Measurements from ENCODE around the gene SHISA5. TPM values are rescaled to one million over a fixed set of nuclear protein-coding genes. Genes with fewer than 3 reads are reported as not detected.
"Not testable (repeated sequence)": the region's sequence is repeated elsewhere in the genome, so short reads cannot be mapped to it uniquely, and the experiment has no call there.

The SHISA5 gene, protein sequence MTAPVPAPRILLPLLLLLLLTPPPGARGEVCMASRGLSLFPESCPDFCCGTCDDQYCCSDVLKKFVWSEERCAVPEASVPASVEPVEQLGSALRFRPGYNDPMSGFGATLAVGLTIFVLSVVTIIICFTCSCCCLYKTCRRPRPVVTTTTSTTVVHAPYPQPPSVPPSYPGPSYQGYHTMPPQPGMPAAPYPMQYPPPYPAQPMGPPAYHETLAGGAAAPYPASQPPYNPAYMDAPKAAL
- polyA plus RNA-seq = 100 to 1,000 TPM in 2 of 4 donors, 10 to 100 TPM in 2; 68.2 to 220 (median 106) TPM
- long read RNA-seq, donor 1 = 0 reads
- long read RNA-seq, donor 2, transcript SHISA5-216 (3 exons, 1,908 nt) = minor isoform, 12 of 43 reads
- long read RNA-seq, donor 2, transcript SHISA5-212 (4 exons, 1,739 nt) = minor isoform, 5 of 43 reads
- long read RNA-seq, donor 2, transcript SHISA5-206 (4 exons, 1,839 nt) = major isoform, 22 of 43 reads
- long read RNA-seq, donor 2, partial matches to known transcripts = 0 of 43 reads
- long read RNA-seq, donor 2, other reads (novel, unspliced or antisense) = 0 of 43 reads
- long read RNA-seq, donor 3, transcript SHISA5-212 (4 exons, 1,739 nt) = minor isoform, 6 of 104 reads
- long read RNA-seq, donor 3, transcript SHISA5-206 (4 exons, 1,839 nt) = major isoform, 32 of 104 reads
- long read RNA-seq, donor 3, transcript SHISA5-216 (3 exons, 1,908 nt) = minor isoform, 26 of 104 reads
- long read RNA-seq, donor 3, transcript SHISA5-201 (6 exons, 2,369 nt) = minor isoform, 9 of 104 reads
- long read RNA-seq, donor 3, partial matches to known transcripts = 31 of 104 reads
- long read RNA-seq, donor 3, other reads (novel, unspliced or antisense) = 0 of 104 reads
- long read RNA-seq, donor 4, partial matches to known transcripts = 0 of 4 reads
- long read RNA-seq, donor 4, other reads (novel, unspliced or antisense) = 0 of 4 reads
- long read RNA-seq, donor 5, transcript SHISA5-216 (3 exons, 1,908 nt) = minor isoform, 6 of 18 reads
- long read RNA-seq, donor 5, transcript SHISA5-206 (4 exons, 1,839 nt) = major isoform, 10 of 18 reads
- long read RNA-seq, donor 5, partial matches to known transcripts = 0 of 18 reads
- long read RNA-seq, donor 5, other reads (novel, unspliced or antisense) = 0 of 18 reads
- long read RNA-seq, donor 6, transcript SHISA5-212 (4 exons, 1,739 nt) = minor isoform, 9 of 116 reads
- long read RNA-seq, donor 6, transcript SHISA5-206 (4 exons, 1,839 nt) = major isoform, 45 of 116 reads
- long read RNA-seq, donor 6, transcript SHISA5-201 (6 exons, 2,369 nt) = minor isoform, 9 of 116 reads
- long read RNA-seq, donor 6, transcript SHISA5-216 (3 exons, 1,908 nt) = minor isoform, 34 of 116 reads
- long read RNA-seq, donor 6, partial matches to known transcripts = 18 of 116 reads
- long read RNA-seq, donor 6, other reads (novel, unspliced or antisense) = 0 of 116 reads
- long read RNA-seq, donor 7 = 0 reads
- long read RNA-seq, donor 8, transcript SHISA5-206 (4 exons, 1,839 nt) = major isoform, 5 of 7 reads
- long read RNA-seq, donor 8, partial matches to known transcripts = 0 of 7 reads
- long read RNA-seq, donor 8, other reads (novel, unspliced or antisense) = 0 of 7 reads
- long read RNA-seq, donor 9, transcript SHISA5-216 (3 exons, 1,908 nt) = minor isoform, 11 of 55 reads
- long read RNA-seq, donor 9, transcript SHISA5-206 (4 exons, 1,839 nt) = major isoform, 18 of 55 reads
- long read RNA-seq, donor 9, partial matches to known transcripts = 19 of 55 reads
- long read RNA-seq, donor 9, other reads (novel, unspliced or antisense) = 0 of 55 reads
- long read RNA-seq, donor 10, transcript SHISA5-206 (4 exons, 1,839 nt) = major isoform, 41 of 110 reads
- long read RNA-seq, donor 10, transcript SHISA5-201 (6 exons, 2,369 nt) = minor isoform, 8 of 110 reads
- long read RNA-seq, donor 10, transcript SHISA5-216 (3 exons, 1,908 nt) = minor isoform, 34 of 110 reads
- long read RNA-seq, donor 10, partial matches to known transcripts = 19 of 110 reads
- long read RNA-seq, donor 10, other reads (novel, unspliced or antisense) = 0 of 110 reads

DNA sequence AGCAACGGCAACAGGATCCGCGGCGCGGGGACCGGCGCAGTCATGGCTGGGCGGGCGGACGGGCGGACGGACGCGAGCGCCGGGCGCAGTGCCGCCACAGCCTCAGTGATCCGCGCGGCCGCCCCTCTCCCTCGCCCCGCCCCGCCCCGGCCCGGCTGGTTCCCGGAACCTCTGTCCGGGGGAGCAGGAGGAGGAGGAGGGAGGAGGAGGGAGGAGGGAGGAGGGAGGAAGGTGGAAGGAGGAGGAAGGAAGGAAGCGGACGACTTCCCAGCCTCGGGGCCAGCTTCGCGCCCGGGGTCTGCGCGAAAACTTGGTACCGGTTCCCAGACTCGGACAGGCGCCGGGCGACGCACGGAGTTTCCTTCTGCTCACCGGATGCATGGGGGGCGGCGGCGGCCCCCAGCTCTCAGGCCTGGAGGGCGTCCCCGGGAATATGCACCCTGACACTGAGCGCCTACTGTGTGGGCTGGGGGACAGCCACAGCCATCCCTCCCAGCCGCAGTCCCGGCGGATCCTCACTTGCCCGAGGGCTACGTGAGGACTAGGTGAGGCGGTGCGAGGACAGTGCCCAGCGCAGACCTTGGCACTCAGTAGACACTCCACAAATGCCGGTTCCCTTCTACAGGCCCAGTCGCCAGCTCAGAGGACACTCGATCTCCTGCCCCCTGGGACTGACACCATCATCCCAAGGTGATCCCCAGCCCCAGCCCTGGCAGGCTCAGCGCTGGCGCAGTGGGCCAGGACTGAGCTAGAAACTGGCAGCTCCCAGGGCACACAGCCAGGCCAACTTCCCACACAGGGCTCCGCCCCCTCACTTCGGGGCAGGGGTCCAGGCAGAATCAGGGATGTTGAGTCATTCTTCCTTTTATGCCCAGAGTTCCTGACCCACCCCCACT lies at the start of gene SHISA5:
Gene SHISA5, minus strand, starts transcription at position 124 of the 896 bp plus-strand sequence. Its CDS starts 80 bp downstream, at position 44.
- Histone ChIP-seq H3K4me3 (ENCODE audit: low read depth in 1 of 3, low read length in 3 of 3) (peak within 1 kb of the TSS; percentile 64 to 74 (median 66)), H3K9me3 (ENCODE audit: control insufficient read depth in 2 of 2, insufficient read depth in 1 of 2, low read depth in 1 of 2, low read length in 1 of 2) (no peaks in the 10 kb centered on the region), H3K36me3 (ENCODE audit: control insufficient read depth in 3 of 3, insufficient read depth in 2 of 3, low read depth in 1 of 3, low read length in 3 of 3) (peaks cover 0 to 14% (median 0%) of the 10 kb centered on the region in 3 donors), H3K27ac (ENCODE audit: low read depth in 1 of 3, low read length in 2 of 3) (peak within 1 kb of the TSS; percentile 49 to 93 (median 63)), H3K27me3 (ENCODE audit: control insufficient read depth in 3 of 3, insufficient read depth in 3 of 3, low read length in 3 of 3) (no peaks in the 10 kb centered on the region), H3K4me1 (ENCODE audit: control insufficient read depth in 3 of 3, insufficient read depth in 2 of 3, low read depth in 1 of 3, low read length in 2 of 3) (peaks cover 3 to 24% (median 6%) of the 10 kb centered on the region in 3 donors)
- peak; percentile 55 to 77 for DNase-seq
- 2 to 8% (median 3%) methylated on average over 37 to 66 of the region's 66 CpGs for WGBS, 3 donors
- FAIRE-seq = no peak

DNA sequence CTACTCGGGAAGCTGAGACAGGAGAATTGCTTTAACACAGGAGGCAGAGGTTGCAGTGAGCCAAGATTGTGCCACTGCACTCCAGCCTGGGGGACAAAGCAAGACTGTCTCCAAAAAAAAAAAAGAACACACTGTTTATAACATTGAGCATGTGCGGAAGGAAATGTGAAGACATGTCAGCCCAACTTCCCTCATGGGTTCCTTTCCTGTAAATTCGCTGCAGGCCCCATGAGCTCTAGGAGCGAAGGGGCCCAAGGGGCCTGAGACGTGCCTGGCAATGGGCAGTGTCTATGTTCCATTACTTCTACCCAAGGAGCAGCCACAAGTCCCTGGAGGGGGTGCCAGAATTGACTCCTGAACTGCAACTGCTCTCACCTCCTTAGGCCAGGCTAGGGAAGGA lies 49.4 kb upstream of the SHISA5 start:
- FAIRE-seq = no peak
- Histone ChIP-seq H3K9me3 (ENCODE audit: control insufficient read depth in 2 of 2, insufficient read depth in 1 of 2, low read depth in 1 of 2, low read length in 1 of 2) (no peaks in the 10 kb centered on the region), H3K27ac (ENCODE audit: low read depth in 1 of 3, low read length in 2 of 3) (peak overlapping the region; percentile 42 to 75 (median 62)), H3K27me3 (ENCODE audit: control insufficient read depth in 3 of 3, insufficient read depth in 3 of 3, low read length in 3 of 3) (no peaks in the 10 kb centered on the region), H3K36me3 (ENCODE audit: control insufficient read depth in 3 of 3, insufficient read depth in 2 of 3, low read depth in 1 of 3, low read length in 3 of 3) (peaks cover 0 to 30% (median 0%) of the 10 kb centered on the region in 3 donors), H3K4me1 (ENCODE audit: control insufficient read depth in 3 of 3, insufficient read depth in 2 of 3, low read depth in 1 of 3, low read length in 2 of 3) (peaks cover 0 to 51% (median 2%) of the 10 kb centered on the region in 3 donors), H3K4me3 (ENCODE audit: low read depth in 1 of 3, low read length in 3 of 3) (no peak overlapping the region)
- WGBS, 3 donors = 64 to 78% (median 74%) methylated on average over 5 of the region's 5 CpGs
- DNase-seq = no peak

DNA sequence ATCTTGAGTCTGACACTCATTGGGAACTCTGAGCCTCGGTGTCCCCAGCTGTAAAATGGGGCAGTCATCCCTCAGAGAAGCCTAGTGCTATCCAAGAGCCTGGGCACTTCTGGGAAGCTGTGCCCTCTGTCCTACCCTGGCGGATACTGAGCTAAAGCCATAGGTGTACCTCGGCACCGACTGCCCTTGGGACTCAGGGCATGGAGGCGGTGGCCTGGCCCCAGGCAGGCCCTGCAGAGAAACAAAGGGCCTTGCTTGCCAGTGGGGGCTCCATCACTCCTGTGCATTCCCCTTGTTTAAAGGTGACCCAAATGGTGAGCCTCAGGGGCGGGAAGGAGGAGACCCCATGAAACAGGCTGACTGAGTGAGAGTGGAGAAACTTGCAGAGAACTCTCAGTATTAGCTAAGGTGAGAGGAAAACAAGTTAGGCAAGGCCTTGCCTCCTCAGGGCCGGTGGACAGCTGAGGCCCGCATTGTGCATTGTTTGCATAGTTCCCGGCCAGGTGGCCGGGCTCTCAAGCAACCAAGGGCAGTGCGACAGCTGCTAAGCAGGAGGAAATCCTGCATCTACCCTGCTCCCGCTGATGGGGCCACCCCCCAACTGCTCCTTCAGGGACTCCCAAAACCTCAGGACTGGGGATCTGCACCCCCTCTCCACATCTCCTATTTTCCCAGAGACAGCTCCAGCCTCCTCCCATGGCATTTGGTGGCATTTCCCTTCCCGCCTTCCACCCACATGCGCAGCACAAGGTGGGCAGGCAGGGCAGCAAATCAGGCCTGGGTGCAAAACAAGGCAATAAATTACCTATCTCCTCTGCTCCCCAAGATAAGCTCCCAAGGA lies 48.4 kb upstream of the SHISA5 start:
- peak in 1 of 2 donors; percentile 69 for DNase-seq
- Histone ChIP-seq H3K27ac (ENCODE audit: low read depth in 1 of 3, low read length in 2 of 3) (peak overlapping the region; percentile 2 to 75 (median 17)), H3K27me3 (ENCODE audit: control insufficient read depth in 3 of 3, insufficient read depth in 3 of 3, low read length in 3 of 3) (no peaks in the 10 kb centered on the region), H3K9me3 (ENCODE audit: control insufficient read depth in 2 of 2, insufficient read depth in 1 of 2, low read depth in 1 of 2, low read length in 1 of 2) (no peaks in the 10 kb centered on the region), H3K4me3 (ENCODE audit: low read depth in 1 of 3, low read length in 3 of 3) (no peak overlapping the region), H3K4me1 (ENCODE audit: control insufficient read depth in 3 of 3, insufficient read depth in 2 of 3, low read depth in 1 of 3, low read length in 2 of 3) (peaks cover 0 to 48% (median 2%) of the 10 kb centered on the region in 3 donors), H3K36me3 (ENCODE audit: control insufficient read depth in 3 of 3, insufficient read depth in 2 of 3, low read depth in 1 of 3, low read length in 3 of 3) (peaks cover 0 to 40% (median 0%) of the 10 kb centered on the region in 3 donors)
- 31 to 64% (median 50%) methylated on average over 14 of the region's 14 CpGs for WGBS, 3 donors
- no peak for FAIRE-seq

DNA sequence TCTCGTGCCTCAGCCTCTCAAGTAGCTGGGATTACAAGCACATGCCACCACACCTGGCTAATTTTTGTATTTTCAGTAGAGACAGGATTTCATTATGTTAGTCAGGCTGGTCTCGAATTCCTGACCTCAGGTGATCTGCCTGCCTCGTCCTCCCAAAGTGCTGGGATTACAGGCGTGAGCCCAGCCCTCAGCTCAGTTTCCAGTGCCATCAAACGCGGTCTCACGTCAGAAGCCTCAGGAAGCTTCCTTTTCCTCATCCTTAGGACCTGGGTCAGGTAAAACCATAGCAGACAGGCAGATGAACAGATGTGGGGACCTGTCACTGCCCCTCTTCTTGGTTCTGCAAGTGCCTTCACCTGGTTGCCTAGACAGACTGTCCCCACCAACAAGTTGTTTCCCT lies 47.7 kb upstream of the SHISA5 start:
- not testable (repeated sequence) for FAIRE-seq; DNase-seq; H3K27me3 ChIP-seq (ENCODE audit: control insufficient read depth in 3 of 3, insufficient read depth in 3 of 3, low read length in 3 of 3); H3K4me3 ChIP-seq (ENCODE audit: low read depth in 1 of 3, low read length in 3 of 3); H3K9me3 ChIP-seq (ENCODE audit: control insufficient read depth in 2 of 2, insufficient read depth in 1 of 2, low read depth in 1 of 2, low read length in 1 of 2)
- Histone ChIP-seq H3K4me1 (ENCODE audit: control insufficient read depth in 3 of 3, insufficient read depth in 2 of 3, low read depth in 1 of 3, low read length in 2 of 3) (peaks cover 0 to 45% (median 2%) of the 10 kb centered on the region in 3 donors), H3K36me3 (ENCODE audit: control insufficient read depth in 3 of 3, insufficient read depth in 2 of 3, low read depth in 1 of 3, low read length in 3 of 3) (peaks cover 0 to 42% (median 3%) of the 10 kb centered on the region in 3 donors), H3K27ac (ENCODE audit: low read depth in 1 of 3, low read length in 2 of 3) (peak overlapping the region in 2 of 3 donors; percentile 0 to 75)
- WGBS, 3 donors = 71 to 88% (median 78%) methylated on average over 7 of the region's 7 CpGs

DNA sequence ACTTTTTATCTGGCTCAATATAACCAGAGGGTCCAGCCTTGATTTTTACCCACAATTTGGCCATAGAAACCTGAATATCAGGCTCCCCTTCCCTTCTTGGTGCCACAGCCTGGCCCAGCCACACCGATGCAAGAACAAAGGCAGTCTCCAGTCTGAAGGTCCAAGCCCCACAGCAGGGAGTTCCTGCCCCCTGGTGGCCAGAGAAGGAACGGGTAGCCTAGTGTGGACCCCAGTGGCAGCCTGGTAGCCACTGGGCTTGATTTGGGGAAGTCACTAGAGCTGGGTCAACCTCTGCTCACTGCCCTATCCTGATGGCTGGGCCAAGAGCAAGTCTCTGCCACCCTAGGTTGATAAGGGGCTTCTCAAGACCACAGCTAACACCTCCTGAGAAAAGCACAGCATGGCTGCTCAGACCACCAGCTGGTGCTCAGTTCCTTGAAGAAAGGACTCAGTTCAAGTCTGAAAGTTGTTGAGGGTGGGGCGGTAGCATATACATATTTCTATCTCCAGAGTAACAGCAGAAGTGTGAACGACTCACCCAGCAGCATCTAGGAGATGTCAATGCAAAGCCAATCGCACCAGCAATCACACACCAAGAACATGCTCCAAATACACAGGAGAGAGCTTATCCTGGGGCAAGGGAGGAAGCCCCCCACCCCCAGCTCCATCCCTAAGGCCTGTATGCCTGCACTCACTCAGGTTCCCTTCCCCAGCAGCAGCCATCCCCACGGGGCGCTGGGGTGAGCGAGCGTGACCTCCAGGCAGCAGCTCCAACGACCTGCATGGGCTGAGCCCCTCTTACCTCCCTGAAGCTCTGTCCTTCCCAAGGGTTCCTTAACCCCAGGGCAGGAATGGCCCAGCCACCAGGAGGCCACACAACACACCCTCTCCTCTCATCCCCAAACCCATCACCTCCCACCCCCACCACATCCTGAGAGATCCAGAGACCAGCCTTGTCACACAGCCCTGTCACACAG lies 45.0 kb upstream of the SHISA5 start:
- peaks cover 0 to 49% (median 6%) of the 10 kb centered on the region in 3 donors for H3K36me3 ChIP-seq (ENCODE audit: control insufficient read depth in 3 of 3, insufficient read depth in 2 of 3, low read depth in 1 of 3, low read length in 3 of 3)
- H3K9me3 ChIP-seq (ENCODE audit: control insufficient read depth in 2 of 2, insufficient read depth in 1 of 2, low read depth in 1 of 2, low read length in 1 of 2) = no peaks in the 10 kb centered on the region
- no peak overlapping the region for H3K27ac ChIP-seq (ENCODE audit: low read depth in 1 of 3, low read length in 2 of 3)
- WGBS, 3 donors = 58 to 65% (median 60%) methylated on average over 7 to 10 of the region's 10 CpGs
- H3K27me3 ChIP-seq (ENCODE audit: control insufficient read depth in 3 of 3, insufficient read depth in 3 of 3, low read length in 3 of 3) = no peaks in the 10 kb centered on the region
- H3K4me1 ChIP-seq (ENCODE audit: control insufficient read depth in 3 of 3, insufficient read depth in 2 of 3, low read depth in 1 of 3, low read length in 2 of 3) = peaks cover 0 to 23% (median 2%) of the 10 kb centered on the region in 3 donors
- FAIRE-seq (no peak), DNase-seq (peak; percentile 79 to 83)
- H3K4me3 ChIP-seq (ENCODE audit: low read depth in 1 of 3, low read length in 3 of 3) = no peak overlapping the region

Data from small intestine (tissue), 16 donors.